ENCODE results near the gene CBLN3. TPM values are rescaled to one million over a fixed set of nuclear protein-coding genes. Genes with fewer than 3 reads are reported as not detected.

Gene CBLN3
- polyA plus RNA-seq, 1 donor = 2.4 TPM

GRCh38 chr14:24426150-24426911, 3.1 kb downstream of the CBLN3 start:
- no peak for DNase-seq (ENCODE audit: low read depth)

GRCh38 chr14:24425704-24426103, 3.8 kb downstream of the CBLN3 start:
- no peak for DNase-seq (ENCODE audit: low read depth)

DNA sequence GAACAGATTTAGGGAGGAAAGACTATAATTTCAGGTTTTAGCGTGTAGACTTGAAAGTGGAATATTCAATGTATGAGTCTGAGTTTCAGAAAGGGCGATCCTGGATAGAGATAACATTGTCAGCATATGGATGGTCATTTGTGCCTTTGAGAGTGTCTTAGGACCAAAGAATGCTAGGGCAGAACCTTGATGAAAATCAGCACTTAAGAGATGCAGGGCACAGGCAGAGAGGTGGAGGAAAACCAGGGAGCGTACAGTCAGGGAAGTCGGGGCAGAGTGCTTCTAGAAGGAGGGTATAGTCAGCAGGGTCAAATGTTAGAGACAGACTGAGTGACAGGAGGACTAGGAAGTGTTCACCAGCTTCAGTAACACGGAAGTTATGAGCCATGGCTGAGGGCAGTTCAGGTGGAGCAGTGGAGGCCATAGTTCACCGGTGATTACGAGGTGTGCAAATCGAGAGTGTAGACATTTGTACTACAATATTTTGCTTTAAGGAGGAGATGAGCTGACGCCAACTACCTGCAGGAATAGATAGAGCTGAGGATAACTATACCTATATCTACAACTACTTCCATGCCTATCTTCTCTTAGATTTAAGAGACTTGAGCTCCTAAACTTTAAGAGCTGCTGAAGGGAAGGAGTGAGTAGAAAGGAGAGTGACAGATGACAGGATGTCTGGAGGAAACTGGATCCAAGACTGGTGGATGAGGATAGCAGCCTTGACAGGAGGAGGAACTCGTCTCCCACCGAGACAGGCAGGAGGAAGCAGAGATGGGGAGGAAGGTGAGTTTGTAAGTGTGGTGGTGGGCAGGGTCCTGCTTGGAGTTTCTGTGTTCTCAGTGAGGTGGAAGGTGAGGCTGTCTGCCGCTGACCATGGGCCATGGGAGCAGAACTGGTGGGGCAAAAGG, 6.5 kb downstream of the CBLN3 start:
- DNase-seq (ENCODE audit: low read depth) = no peak

- no peak for DNase-seq (ENCODE audit: low read depth)
Measured at GRCh38 chr14:24422261-24422660, 7.2 kb downstream of the CBLN3 start.

GRCh38 chr14:24418492-24418873, 11.0 kb downstream of the CBLN3 start:
- DNase-seq (ENCODE audit: low read depth) = no peak

GRCh38 chr14:24417832-24418491, 11.5 kb downstream of the CBLN3 start:
- DNase-seq (ENCODE audit: low read depth) = no peak

GRCh38 chr14:24416932-24417619, 12.4 kb downstream of the CBLN3 start:
- DNase-seq (ENCODE audit: low read depth) = no peak

- DNase-seq (ENCODE audit: low read depth) = no peak
Measured at GRCh38 chr14:24416254-24416931, 13.1 kb downstream of the CBLN3 start.

DNA sequence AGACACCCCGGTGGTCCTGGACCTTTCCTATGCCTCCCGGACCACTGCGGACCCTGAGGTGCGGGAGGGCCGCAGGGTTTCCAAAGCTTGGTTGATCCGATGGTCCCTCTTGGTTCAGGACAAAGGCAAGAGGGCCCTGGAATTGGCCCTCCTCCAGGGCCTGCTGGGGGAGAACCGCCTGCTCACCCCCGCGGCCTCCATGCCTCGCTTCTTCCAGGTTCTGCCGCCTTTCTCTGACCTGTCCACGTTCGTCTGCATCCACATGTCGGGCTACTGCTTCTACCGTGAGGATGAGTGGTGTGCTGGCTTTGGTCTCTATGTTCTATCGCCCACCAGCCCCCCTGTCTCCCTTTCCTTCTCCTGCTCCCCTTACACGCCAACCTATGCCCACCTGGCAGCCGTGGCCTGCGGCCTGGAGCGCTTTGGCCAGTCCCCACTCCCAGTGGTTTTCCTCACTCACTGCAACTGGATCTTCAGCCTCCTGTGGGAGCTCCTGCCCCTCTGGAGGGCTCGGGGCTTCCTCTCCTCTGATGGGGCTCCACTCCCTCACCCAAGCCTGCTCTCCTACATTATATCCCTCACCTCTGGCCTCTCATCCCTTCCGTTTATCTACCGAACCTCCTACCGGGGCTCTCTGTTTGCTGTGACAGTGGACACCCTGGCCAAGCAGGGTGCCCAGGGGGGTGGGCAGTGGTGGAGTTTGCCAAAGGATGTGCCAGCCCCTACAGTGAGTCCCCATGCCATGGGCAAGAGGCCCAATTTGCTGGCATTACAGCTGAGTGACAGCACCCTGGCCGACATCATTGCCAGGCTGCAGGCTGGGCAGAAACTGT, 13.8 kb downstream of the CBLN3 start:
- DNase-seq (ENCODE audit: low read depth) = no peak

GRCh38 chr14:24414732-24415420, 14.6 kb downstream of the CBLN3 start:
- no peak for DNase-seq (ENCODE audit: low read depth)

DNA sequence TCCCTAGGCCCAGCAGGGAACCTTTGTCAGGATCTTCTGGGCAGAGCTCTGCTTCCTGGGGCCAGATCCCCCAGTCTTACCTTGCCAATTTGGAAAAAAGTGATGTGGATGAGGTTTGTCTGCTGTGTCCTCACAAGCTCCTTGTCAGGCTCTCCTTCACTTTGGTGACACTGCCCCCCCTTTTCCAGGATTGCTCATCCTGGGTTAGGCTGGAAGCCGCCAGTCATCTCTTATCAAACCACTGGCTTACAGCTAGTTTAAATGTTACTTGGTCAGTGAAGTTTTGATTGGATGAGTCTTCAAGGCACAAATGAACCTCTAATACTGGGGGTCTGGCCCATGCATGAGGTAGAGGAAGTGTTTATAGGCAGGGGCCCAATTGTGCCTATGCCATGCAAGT, 15.4 kb downstream of the CBLN3 start:
- DNase-seq (ENCODE audit: low read depth) = no peak

DNA sequence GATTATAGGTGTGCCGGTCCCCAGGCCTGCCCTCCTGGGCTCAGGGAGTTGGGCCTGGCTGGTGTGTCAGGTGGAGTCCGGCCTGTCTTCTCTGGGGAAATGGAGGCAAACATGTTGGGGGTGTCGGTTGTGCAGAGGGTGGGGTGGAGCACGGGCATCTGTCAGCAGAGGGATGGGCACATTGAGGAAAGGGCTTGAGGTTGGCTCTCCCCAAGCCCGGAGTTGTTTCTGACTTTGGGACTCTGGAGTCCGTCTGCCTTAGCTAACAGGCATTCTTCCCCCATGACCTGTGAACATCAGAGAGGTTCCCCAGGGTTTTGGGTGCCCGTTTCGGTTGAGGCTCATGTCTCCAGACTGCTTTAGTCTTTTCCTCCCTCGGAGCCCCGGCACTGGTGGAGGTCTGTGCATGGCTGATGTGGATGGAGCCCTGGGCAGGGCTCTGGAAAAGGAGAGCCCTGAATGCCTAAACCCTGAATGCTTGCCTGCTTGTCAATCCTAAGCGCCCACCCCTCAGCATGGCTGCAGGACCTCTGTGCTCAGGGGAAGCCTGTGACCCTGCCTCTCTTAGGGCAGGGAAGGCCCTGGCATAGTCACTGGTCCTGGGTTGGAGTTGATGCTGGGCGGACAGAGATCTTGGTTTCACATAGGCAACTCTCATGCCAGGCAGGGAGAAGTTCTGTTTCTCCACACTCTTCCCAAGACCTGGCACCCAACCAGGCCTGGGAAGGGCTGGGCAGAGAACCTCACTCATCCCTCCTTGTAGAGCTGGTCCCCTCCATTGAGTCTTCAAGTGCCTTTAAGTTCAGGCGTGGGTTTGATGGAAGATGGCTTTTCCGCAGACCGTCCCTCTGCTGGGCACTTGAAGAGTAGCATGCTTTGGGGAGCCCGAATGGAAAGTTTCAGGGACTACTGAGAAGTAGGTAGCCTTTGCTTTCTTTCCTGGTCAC, 17.8 kb downstream of the CBLN3 start:
- DNase-seq (ENCODE audit: low read depth) = no peak

GRCh38 chr14:24409956-24410355, 19.5 kb downstream of the CBLN3 start:
- DNase-seq (ENCODE audit: low read depth) = no peak

DNA sequence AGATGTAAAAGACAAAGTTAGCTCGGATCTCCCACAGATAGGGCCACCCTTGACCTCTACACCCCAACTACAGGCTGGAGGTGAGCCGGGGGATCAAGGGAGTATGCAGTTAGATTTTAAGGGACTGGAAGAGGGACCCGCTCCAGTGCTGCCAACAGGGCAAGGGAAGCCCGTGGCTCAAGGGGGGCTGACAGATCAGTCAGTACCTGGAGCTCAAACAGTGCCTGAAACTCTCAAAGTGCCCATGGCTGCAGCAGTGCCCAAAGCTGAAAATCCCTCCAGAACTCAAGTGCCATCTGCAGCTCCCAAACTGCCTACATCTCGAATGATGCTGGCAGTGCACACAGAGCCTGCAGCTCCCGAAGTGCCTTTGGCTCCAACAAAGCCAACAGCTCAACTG, 20.3 kb downstream of the CBLN3 start:
- no peak for DNase-seq (ENCODE audit: low read depth)

GRCh38 chr14:24408764-24409163, 20.7 kb downstream of the CBLN3 start:
- DNase-seq (ENCODE audit: low read depth) = no peak

GRCh38 chr14:24407608-24408325, 21.7 kb downstream of the CBLN3 start:
- no peak for DNase-seq (ENCODE audit: low read depth)

GRCh38 chr14:24406416-24406815, 23.1 kb downstream of the CBLN3 start:
- no peak for DNase-seq (ENCODE audit: low read depth)

GRCh38 chr14:24404814-24405213, 24.7 kb downstream of the CBLN3 start:
- DNase-seq (ENCODE audit: low read depth) = no peak

Measured in forelimb muscle (tissue), 1 donor.